ENCODE measurements around the gene C4orf36. TPM values are rescaled to one million over a fixed set of nuclear protein-coding genes. Genes with fewer than 3 reads are reported as not detected.

The C4orf36 gene
- total and polyA plus RNA-seq, 11 donors = 0.36 to 2.4 (median 1.2) TPM; not detected in 3

- Histone ChIP-seq H3K4me1 (peaks cover 0 to 33% (median 0%) of the 10 kb centered on the region in 12 donors), H3K27me3 (no peaks in the 10 kb centered on the region), H3K4me3 (no peak overlapping the region), H3K9me3 (no peaks in the 10 kb centered on the region), H3K27ac (peak overlapping the region in 3 of 12 donors; percentile 34 to 63 (median 55)), H3K36me3 (peaks cover 0 to 46% (median 16%) of the 10 kb centered on the region in 9 donors)
- peak in 3 of 4 donors; percentile 63 to 87 (median 73) for ATAC-seq
- peak in 1 of 5 donors; percentile 38 for DNase-seq
- 43 to 78% (median 58%) methylated on average over 2 of the region's 2 CpGs for WGBS, 4 donors
- TF ChIP-seq POLR2A (IDR thresholded peaks at IDR 0.05) = no peak
- intact Hi-C loops (cut with DNase I) = loop anchor here in 4 of 10 donors (5.0 to 10.0 kb wide), 4 partner anchors 74 to 297 kb away; partner anchors contain the start of gene KLHL8 (in 2 of the 4)
Observed at GRCh38 chr4:86927843-86928395, 35.7 kb upstream of the C4orf36 start.

GRCh38 chr4:86926435-86927086, 34.3 kb upstream of the C4orf36 start:
- intact Hi-C loops (cut with DNase I) = loop anchor here in 4 of 10 donors (5.0 to 10.0 kb wide), 4 partner anchors 76 to 298 kb away; partner anchors contain the start of gene KLHL8 (in 2 of the 4)

GRCh38 chr4:86924811-86925210, 32.6 kb upstream of the C4orf36 start:
- Histone ChIP-seq H3K9me3 (no peaks in the 10 kb centered on the region), H3K36me3 (peaks cover 0 to 24% (median 9%) of the 10 kb centered on the region in 9 donors), H3K27ac (peak overlapping the region in 1 of 12 donors; percentile 28), H3K4me3 (no peak overlapping the region), H3K27me3 (no peaks in the 10 kb centered on the region), H3K4me1 (peaks cover 0 to 51% (median 0%) of the 10 kb centered on the region in 12 donors)
- ATAC-seq = no peak
- intact Hi-C loops (cut with DNase I) = loop anchor here in 8 of 10 donors (2.0 to 10.0 kb wide), 9 partner anchors 77 to 312 kb away; partner anchors contain the start of gene KLHL8 (in 3 of the 8)
- TF ChIP-seq POLR2A (IDR thresholded peaks at IDR 0.05) (no peak), CTCF (IDR thresholded peaks at IDR 0.05) (no peak)
- WGBS, 4 donors = 20 to 45% (median 27%) methylated on average over 2 of the region's 2 CpGs
- DNase-seq = no peak

More at GRCh38 chr4:86926435-86927086, 34.3 kb upstream of the C4orf36 start:
- H3K27me3 ChIP-seq = no peaks in the 10 kb centered on the region
- WGBS, 4 donors = 84 to 89% (median 88%) methylated on average over 6 of the region's 6 CpGs
- no peak overlapping the region for H3K27ac ChIP-seq
- ATAC-seq = no peak
- no peaks in the 10 kb centered on the region for H3K9me3 ChIP-seq
- peaks cover 0 to 40% (median 15%) of the 10 kb centered on the region in 9 donors for H3K36me3 ChIP-seq
- TF ChIP-seq CTCF (IDR thresholded peaks at IDR 0.05) (no peak), POLR2A (IDR thresholded peaks at IDR 0.05) (no peak)
- H3K4me3 ChIP-seq = no peak overlapping the region
- DNase-seq = no peak
- H3K4me1 ChIP-seq = peaks cover 0 to 44% (median 0%) of the 10 kb centered on the region in 12 donors

- Histone ChIP-seq H3K27me3 (no peaks in the 10 kb centered on the region), H3K36me3 (peaks cover 0 to 20% (median 11%) of the 10 kb centered on the region in 9 donors), H3K9me3 (no peaks in the 10 kb centered on the region), H3K4me3 (no peak overlapping the region), H3K4me1 (peaks cover 0 to 46% (median 0%) of the 10 kb centered on the region in 12 donors), H3K27ac (no peak overlapping the region)
- no peak for ATAC-seq
- 82 to 96% (median 94%) methylated on average over 1 of the region's 1 CpG for WGBS, 4 donors
- DNase-seq = no peak
- intact Hi-C loops (cut with DNase I) = loop anchor here (1.0 to 10.0 kb wide), 11 partner anchors 86 to 316 kb away; partner anchors contain the start of gene KLHL8 (in 2 of the 10)
- TF ChIP-seq CTCF (IDR thresholded peaks at IDR 0.05) = no peak
- TF ChIP-seq POLR2A (IDR thresholded peaks at IDR 0.05) = no peak
Observed at GRCh38 chr4:86921608-86922252, 29.5 kb upstream of the C4orf36 start.
